ENCODE measurements around the gene PARP15.

DNA sequence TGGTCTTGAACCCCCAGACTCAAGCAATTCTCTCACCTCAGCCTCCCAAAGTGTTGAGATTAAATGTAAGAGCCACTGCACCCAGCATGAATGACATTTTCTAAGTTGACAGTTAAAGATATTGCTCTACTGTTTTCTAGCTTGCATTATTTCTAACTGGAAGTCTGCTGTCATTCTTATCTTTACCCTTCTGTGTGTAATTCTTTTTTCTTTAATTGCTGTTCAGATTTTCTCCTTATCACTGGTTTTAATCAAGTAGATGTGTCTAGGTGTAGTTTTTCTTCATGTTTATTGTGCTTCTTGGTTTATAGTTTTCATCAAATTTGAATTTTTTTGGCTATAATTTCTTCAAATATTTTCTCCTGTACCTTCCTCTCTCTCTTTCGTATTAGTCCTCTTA, 4.9 kb downstream of the PARP15 start:
- no peak for TF ChIP-seq POLR2A (IDR thresholded peaks at IDR 0.05; ENCODE audit: low read length)
- TF ChIP-seq GATA1 (IDR thresholded peaks at IDR 0.05; ENCODE audit: low read depth, low read length): no peak

All from erythroblast (primary cell).